ENCODE data around the gene RGS12.

DNA sequence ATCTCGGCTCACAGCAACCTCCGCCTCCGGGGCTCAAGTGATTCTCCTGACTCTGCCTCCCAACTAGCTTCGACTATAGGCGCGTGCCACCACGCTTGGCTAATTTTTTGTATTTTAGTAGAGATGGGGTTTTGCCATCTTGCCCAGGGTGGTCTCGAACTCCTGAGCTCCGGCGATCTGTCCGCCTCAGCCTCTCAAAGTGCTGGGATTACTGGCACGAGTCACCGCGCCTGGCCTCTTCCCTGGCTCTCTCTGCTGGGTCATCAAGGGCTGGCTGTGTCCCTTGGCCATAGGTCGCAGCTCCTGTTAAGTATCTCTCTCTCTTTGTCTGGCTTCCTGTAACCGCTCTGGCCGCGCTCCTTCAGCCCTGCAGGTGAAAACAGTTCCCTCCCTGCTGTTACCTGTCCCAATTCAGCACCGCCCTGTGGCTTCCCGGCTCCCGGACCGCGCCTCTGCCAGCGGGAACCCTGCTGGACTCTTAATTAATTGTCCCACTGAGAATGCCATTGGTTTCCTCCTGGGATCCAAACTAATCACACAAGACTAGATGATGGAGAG lies 1.3 kb upstream of the RGS12 start:
- TF ChIP-seq, protein P1, sequence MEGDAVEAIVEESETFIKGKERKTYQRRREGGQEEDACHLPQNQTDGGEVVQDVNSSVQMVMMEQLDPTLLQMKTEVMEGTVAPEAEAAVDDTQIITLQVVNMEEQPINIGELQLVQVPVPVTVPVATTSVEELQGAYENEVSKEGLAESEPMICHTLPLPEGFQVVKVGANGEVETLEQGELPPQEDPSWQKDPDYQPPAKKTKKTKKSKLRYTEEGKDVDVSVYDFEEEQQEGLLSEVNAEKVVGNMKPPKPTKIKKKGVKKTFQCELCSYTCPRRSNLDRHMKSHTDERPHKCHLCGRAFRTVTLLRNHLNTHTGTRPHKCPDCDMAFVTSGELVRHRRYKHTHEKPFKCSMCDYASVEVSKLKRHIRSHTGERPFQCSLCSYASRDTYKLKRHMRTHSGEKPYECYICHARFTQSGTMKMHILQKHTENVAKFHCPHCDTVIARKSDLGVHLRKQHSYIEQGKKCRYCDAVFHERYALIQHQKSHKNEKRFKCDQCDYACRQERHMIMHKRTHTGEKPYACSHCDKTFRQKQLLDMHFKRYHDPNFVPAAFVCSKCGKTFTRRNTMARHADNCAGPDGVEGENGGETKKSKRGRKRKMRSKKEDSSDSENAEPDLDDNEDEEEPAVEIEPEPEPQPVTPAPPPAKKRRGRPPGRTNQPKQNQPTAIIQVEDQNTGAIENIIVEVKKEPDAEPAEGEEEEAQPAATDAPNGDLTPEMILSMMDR (IDR thresholded peaks at IDR 0.05), result no peak
- TF ChIP-seq POLR2AphosphoS5 (IDR thresholded peaks at IDR 0.05; ENCODE audit: insufficient read depth in 1 of 2, low read depth in 1 of 2) (no peak), POLR2A (IDR thresholded peaks at IDR 0.05) (no peak)

Data from vagina (tissue), 2 donors.